SIG-M5 treated with dmso at 0.1 percent for 504 hours (cell line): ENCODE results near the gene CIROP.

ENCODE experiments used
- DNase-seq: peaks from one replicate; lab custom pipeline; 2025; ENCODE audit not compliant: unreplicated experiment; lab: John Stamatoyannopoulos, UW

Gene CIROP

GRCh38 chr14:23132970-23133369 is 28.2 kb upstream of the CIROP start:
- DNase-seq = no peak

DNA sequence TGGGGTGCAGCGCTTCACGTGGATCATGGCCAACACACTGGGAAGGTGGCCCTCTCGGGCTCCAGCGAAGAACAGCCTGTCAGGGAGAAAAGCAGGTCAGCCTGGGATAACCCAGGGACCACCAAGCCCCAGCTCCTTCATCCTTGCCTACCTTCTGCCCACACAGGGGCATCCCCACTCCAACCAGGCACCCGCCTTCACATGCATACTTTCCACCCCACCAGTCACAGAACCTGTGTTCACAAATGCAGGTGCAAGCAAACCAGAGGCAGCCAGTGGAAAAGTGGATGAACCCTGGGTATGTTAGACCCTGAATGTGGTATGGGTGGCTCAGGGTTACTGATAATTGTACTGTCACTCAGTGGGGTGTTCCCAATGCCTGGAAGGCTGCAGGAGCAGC is 26.7 kb upstream of the CIROP start:
- DNase-seq = no peak

DNA sequence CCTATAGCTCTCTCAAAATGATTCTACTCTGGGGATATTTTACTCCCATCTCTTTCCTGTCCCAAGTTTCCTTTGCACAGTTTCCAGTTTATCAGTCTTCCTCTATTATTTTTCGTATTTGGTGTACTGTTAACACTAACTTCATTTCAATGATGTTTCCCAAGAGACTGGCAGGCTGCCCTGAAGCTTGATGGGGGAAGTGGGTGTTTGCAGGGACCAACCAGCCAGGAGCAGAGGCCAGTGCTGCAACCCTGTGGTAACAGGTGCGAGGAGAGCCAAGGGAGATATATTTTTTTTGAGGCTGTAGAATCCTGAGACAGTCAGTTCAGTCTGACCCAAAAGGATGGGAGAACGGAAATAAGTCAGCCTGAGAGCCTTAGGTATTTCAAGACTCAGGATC is 26.1 kb upstream of the CIROP start:
- DNase-seq = peak; percentile 40

GRCh38 chr14:23129759-23130316 is 25.0 kb upstream of the CIROP start:
- DNase-seq = peak; percentile 50

- no peak for DNase-seq
Measured at GRCh38 chr14:23128969-23129758, 24.4 kb upstream of the CIROP start.

DNA sequence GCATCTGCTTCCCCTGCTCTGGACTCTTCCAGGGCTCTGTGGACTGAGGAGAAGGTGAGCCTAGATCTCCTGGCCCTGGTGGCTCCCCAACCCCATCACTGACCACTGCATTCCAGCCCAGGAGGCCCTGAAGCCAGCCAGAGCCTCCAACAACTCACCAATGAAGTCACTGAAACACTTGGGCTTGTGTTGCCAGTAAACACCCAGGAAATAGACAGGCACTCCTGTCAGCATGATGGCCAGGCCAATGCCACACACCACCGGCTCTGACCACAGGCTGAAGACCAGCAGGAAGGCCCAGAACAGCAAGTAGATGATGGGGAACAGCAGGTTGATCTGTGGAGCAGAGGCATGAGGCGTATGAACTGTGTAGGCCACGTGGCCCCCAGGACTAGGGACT is 23.1 kb upstream of the CIROP start:
- no peak for DNase-seq

- DNase-seq = no peak
Measured at GRCh38 chr14:23126548-23127278, 21.9 kb upstream of the CIROP start.

GRCh38 chr14:23125933-23126524 is 21.2 kb upstream of the CIROP start:
- no peak for DNase-seq

DNA sequence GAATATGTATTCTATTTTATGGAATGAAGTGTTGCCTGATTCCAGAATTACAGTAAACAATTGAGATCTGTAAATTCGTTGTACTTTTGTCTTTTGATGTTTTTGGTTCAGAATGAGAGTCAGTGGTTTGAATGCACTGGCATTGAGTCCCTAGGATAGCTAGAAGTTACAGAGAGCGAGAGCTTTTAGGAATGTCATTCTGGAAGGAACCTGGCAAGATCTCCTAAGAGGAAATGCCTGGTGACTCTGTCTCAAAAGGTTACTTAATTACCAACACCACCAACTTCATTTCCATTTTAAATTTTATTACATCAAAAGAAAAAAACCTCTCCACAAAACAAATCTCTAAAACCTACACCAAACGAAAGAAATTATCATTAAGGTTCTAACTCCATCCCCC is 20.2 kb upstream of the CIROP start:
- DNase-seq = no peak

GRCh38 chr14:23124337-23124954 is 19.7 kb upstream of the CIROP start:
- no peak for DNase-seq

GRCh38 chr14:23123419-23123818 is 18.6 kb upstream of the CIROP start:
- DNase-seq = no peak

GRCh38 chr14:23122086-23122485 is 17.3 kb upstream of the CIROP start:
- DNase-seq = no peak

DNA sequence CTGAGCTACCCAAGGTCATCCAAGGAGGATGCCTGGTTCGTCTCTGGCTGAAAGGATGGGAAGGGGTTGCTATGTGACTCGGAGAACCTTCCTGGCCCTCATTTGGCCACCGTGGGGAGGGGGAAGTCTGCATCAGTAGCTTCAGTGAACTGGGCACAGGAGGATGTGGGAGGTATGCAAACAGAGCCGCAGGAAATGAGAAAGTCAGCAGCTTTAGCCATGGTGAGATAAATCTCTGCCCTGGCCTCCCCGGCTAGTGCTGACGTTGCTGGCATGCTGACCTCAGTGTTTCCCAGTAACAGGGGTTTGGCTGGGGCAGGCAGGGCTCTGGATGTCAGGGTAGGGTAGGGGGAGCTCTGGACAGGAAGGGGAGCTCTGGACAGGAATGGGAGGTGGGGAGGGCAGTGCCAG is 16.6 kb upstream of the CIROP start:
- no peak for DNase-seq

GRCh38 chr14:23120541-23121251 is 15.9 kb upstream of the CIROP start:
- peak; percentile 86 for DNase-seq

- DNase-seq = peak; percentile 92
Measured at GRCh38 chr14:23119363-23120327, 14.9 kb upstream of the CIROP start.

- DNase-seq = peak; percentile 86
Measured at GRCh38 chr14:23118506-23119362, 13.9 kb upstream of the CIROP start, which contains the start of gene CEBPE. Gene CEBPE, minus strand, starts transcription at chr14:23119255. Its CDS starts 164 bp downstream, at chr14:23119091.

DNA sequence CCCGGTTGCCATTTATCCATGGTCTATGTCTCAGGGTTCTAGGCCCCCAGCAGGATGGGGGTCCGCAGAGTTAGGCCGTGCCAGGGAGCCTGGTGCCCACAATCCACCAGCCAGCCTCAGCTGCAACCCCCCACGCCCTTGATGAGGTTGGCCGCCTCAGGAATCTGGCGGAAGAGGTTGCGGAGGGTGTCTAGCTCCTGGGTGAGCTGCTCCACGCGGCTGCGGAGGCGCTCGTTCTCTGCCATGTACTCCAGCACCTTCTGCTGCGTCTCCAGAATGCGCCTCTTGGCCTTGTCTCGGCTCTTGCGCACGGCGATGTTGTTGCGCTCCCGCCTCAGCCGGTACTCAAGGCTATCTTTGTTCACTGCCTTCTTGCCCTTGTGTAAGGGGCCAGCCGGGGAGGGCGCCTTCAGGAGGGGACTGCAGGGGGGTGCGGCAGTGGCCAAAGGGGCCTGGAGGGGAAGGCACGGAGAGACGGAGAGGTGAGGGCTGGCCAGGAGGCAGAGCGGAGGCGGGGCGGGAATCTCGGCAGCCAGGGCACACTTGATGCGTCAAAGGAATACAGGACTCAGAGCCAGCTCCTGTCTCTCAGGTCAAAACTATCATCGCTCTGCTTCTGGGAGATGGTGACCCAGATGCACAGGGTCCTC is 12.7 kb upstream of the CIROP start:
- no peak for DNase-seq

- DNase-seq = no peak
Measured at GRCh38 chr14:23115918-23116317, 11.1 kb upstream of the CIROP start.
